ENCODE data around the gene KRT1.

GRCh38 chr12:52715416-52715815 lies 35.2 kb upstream of the KRT1 start:
- no peak for TF ChIP-seq CTCF (IDR thresholded peaks at IDR 0.05)
- no peak for TF ChIP-seq POLR2AphosphoS5 (IDR thresholded peaks at IDR 0.05)

All from suprapubic skin (tissue), 3 donors.